GM18870 (cell line): Measurements from ENCODE around the gene PTGFRN.

ENCODE experiments used
- ATAC-seq: cut with Tn5 transposase; IDR thresholded peaks from one replicate; pipeline ENCODE4 v1.9.1; 2021; ENCODE audit warnings: moderate library complexity; ENCODE audit not compliant: unreplicated experiment

Gene PTGFRN

DNA sequence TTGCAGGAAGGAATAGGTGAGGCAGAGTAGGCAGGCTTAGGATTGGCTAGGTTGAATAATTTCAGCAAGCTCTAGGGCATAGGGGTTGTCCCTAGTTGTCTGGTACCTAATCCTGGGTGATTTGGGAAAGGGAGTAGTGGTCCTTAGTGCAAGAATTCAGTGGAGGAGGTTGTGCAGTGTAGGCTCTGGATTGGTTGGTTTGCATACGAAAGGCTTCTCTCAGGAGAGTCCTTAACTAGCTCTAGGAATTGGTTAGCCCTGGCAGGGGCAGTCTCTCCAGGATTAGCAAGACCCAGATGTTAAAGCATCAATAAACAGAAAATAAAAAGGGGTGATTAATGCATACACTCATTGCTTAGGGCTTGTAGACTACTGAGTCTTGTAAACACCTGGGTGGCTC, 82.2 kb downstream of the PTGFRN start:
- ATAC-seq = no peak

DNA sequence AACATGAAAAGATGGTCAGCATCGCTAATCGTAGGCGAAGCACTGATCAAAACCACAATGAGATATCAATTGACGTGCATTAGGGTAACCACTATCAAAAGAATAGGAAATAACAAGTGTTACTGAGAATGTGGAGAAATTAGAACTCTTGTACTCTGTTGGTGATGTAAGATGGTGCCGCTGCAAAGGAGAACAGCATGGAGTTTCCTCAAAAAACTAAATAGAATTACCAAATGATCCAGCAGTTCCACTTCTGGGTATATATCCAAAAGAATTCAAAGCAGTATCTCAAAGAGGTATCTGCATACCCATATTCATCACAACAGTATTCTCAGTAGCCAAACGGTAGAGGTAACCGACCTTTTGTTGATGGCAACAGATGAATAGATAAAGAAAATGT, 83.6 kb downstream of the PTGFRN start:
- no peak for ATAC-seq

DNA sequence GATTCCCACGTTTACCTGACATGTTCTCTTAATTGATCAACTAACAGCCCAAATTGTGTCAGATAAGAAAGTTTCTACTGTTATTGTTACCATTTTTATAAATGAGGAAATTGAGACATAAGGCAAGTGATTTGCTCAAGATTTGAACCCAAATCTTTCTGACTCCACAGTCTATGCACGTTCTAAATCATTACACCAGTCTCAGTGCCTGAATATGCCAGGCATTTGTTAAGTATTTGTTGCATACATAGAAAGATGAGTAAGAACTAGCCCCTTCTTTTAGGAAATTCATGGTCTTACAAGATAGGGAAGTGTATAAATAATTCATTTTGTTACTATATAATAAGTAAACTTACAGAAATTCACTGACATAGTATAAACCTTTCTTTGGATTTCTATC, 84.7 kb downstream of the PTGFRN start:
- no peak for ATAC-seq

DNA sequence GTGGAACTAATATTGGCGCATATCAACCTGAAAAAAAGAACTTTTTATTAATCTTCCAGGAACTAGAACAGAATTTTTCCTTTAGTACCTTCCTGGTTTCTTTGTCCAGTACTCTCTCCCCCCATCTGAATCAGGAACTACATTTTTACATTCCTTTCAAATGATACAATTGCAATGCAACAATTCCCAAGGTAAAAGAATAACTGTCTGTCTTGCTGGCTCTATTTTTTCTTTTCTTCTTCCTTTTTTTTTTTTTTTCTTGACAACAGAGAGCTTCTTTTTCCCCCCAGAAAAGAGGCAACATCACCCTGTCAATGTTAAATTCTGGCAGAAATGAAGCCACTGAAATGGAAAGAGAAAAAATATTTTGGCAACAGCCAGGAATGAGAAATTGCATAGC, 87.3 kb downstream of the PTGFRN start:
- no peak for ATAC-seq

DNA sequence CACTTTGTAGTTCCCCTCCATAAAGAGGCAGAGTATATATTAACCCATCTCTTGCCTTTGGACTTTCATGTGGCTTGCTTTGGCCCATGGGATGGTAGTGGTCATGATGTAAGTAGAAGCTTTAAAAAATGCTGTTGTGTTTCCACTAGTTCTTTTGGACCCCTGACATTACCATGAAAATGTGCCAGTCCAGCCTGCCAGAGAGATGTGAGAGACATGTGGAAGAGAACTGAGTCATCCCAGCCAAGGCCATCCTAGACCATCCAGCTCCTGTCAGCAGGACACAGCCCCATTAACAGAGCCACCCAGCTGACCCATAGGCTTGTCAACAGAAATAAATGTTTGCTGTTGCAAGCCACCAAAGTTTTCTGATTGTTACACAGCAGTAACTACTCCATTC, 87.9 kb downstream of the PTGFRN start:
- no peak for ATAC-seq

DNA sequence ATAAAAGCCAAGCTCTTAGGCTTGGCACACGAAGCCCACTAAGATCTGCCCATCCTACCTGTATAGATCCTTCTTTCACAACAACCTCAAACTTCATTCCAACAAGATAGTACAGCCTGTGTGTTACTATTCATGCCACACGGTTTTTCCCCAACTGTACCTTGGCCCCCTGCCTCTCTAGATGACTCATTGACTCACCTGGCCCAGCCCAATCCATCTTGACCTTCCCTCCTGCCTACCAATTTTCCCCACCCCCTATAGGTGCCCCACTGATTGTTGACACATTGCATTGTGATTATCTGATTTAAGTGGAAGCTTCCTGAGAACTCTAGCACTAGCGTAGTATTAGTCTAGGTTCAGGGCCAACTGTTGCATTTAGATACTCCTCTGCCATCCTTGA, 89.9 kb downstream of the PTGFRN start:
- no peak for ATAC-seq

DNA sequence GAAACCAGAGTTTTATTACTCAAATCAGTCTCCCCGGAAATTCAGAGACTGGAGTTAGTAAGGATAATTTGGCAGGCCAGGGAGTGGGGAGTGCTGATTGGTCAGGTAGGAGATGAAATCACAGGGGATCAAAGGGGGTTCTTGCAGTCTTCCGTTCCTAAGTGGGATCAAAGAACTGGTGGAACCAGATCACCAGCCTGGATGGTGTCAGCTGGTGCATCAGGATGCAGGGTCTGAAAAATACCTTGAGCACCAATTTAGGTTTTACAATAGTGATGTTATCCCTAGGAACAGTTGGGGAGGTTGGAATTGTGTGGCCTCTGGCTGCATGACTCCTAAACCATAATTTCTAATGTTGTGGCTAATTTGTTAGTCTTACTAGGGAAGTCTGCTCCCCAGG, 90.4 kb downstream of the PTGFRN start:
- ATAC-seq = no peak

DNA sequence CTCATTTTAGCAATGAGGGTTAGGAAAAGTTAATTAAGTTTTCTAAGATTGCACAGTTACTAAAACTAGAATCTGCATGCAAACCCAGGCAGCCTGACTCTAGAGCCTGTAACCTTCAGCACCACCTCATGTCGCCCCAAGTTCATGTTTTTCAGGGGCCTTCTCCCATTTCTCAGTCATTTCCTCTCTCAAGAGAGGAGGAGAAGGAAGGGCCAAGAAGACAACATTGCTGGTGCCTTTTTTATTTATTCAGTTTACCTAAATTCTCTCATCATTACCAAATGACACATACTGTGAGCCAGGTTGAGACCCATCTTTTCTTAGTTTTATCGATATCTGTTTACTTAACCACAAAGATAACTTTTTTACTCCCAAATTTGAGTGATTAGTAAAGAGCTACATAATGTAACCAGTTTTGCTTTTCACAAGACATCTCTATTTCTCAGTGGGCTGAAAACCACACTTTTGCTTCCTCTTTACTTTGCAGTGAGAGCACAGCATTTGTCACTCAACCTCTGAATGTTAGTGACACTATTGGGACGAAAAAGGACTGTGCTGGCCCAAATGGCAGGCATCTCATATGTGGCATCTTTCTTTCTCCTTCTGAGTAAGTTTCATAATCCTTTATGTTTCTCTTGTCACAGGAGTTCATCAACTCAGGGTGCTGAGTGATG, 91.7 kb downstream of the PTGFRN start, which contains the start of gene CD101:
Gene CD101, plus strand, starts transcription at position 507 of the 674 bp plus-strand sequence. Its CDS starts 58 bp downstream, at position 565.
- ATAC-seq = peak; percentile 93

DNA sequence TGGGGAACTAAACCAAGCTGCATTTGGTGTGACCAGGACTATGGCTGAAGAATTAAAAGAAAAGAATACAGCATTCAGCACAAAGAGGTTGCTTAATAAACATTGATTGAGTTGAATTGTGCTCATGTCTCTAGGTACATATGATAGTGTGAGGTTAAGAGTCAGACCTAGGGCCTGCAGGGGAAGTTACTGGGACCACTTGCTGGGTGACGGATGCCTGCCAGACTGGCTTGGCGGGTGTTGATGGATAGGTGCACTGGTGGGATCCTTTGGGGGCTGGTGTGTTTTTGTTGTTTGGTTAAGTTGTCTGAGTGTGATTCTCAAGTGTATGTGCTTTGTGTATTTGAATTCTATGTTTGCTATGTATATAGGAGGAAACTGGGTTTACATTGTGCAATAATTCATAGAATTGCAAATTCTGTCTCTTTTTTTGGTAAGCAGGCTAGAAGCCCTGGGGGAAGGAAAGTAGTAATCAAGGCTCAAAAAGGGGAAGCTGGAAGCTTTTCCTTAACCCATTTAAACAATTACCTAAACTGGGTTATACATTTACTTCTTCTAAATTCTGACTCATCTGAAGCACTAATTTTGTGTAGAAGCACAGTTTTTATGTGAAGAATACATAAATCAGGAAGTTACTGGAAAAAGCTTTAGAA, 93.6 kb downstream of the PTGFRN start:
- ATAC-seq = no peak

DNA sequence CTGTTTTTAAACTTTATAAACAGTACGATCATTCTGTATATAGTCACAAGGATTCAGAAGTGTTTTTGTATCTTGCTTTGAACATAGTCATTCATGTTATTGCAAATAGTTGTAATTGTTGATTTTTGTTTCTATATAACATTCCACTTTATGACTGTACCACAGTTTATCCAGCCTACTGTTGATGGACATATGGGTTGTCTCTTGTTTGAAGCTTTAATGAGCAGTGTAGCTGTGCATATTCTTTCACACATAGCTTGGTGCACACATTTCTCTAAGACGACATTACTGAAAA, 98.0 kb downstream of the PTGFRN start:
- no peak for ATAC-seq

DNA sequence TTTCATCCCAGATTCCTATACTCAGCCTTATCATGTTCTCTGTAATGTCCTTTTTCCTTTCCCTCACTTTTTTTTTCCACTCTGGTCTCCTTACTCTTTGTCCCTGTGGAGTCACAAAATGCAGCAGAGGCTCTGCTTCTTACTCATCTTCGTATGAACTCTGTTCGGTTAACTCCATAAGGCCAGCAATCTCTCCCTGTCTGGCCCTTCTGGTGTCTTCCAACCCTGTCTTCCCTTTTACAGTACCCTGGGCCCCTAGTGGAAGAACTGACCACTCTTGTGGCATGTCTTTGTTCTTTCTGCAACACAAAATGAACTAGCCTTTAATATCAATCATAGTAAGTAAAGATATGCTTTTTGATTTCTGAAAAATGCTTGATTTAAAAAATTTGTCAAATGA, 98.9 kb downstream of the PTGFRN start:
- no peak for ATAC-seq

DNA sequence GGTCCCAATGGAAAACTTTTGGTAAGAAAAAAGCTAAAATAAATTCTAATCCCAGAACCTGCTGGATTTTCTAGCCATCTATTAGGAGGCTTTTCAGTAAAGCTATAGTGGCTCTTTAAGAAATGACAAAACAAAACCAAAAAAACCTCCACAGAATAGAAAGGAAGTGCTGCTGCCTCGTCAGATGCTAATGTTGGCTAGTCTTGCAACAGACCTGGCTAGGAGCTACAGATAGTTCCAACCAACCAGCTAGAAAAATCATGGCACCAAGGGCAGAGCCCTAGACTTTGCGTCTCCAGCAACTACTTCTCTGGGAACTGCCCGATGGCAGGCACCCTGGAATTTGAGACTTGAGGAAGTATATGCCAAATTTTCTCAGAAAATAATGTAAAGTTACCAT, 99.4 kb downstream of the PTGFRN start:
- ATAC-seq = no peak

DNA sequence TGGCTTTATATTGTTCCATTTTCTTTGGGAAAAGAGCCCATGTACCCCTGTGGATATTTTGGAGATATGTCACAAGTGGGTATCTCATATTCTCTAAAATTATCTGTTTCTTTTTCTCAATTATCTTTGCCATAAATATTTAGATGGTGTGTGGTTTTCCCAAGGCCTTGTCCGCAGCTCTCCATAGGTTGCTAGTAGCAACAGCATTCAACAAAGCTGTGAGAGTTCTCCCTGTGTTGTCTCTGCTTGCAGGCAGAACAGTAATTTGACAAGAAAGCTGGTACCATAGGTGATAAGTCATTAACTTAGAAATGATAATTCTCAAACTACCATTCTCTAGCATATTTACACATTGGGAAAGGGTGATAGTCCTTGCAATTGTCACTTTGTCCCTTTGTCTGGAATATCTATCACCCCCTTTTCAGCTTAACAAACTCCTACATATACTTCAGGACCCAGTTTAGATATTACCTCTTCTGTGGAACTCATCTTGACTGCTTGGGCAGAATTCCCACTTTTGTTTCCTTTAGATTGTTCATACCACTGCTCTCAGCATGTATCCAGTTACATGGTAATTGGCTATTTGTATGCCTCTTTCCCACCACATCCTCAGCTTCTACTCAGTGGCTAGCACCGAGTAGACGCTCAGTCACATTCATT, 100.7 kb downstream of the PTGFRN start:
- no peak for ATAC-seq

DNA sequence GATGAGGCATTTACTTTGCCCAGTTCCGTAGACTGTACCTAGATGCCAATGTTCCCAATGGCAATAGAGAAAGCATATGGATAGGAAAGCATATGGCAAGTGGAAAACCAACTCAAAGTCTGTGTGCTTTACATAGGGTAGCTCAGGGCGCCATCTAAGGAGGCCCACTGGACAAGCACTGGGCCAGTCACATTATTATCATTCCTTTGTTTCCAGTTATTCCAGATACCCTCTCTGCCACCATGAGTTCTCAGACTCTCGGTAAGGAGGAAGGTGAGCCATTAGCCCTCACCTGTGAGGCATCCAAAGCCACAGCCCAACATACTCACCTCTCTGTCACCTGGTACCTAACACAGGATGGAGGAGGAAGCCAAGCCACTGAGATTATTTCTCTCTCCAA, 101.6 kb downstream of the PTGFRN start:
- ATAC-seq = no peak

DNA sequence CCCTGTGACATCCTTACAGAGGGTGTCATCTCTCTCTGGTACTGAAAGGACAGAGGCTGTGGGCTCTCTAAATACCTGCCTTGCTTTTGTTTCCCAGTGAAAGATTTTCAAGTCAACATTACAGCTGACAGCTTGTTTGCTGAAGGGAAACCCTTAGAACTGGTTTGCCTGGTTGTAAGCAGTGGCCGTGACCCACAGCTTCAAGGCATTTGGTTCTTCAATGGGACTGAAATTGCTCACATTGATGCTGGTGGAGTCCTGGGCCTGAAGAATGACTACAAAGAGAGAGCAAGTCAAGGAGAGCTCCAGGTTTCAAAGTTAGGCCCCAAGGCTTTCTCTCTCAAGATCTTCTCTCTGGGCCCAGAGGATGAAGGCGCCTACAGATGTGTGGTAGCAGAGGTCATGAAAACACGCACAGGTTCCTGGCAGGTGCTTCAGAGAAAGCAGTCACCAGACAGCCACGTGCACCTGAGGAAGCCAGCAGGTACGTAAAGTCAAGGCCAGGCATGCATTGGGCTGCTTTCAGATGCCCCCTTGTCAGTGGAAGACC, 103.7 kb downstream of the PTGFRN start:
- no peak for ATAC-seq

DNA sequence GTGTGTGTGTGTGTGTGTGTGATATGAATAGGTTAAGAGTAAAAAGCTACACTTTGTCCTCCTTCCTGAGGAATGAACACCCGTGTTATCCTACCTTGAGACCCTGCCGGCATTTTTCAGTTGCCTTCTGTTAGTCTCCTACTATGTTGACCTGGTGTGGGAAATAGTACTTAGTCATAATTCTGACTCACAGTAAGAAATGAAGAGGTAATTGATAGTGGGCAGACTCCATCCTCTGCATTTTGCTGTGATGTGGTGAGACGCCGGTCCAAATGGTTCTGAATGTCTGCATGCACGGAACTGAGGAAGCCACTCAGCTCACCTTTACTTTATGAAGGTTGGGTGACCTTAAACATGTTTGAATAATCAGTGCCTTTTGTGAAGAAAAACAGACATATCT, 104.5 kb downstream of the PTGFRN start:
- ATAC-seq = no peak

DNA sequence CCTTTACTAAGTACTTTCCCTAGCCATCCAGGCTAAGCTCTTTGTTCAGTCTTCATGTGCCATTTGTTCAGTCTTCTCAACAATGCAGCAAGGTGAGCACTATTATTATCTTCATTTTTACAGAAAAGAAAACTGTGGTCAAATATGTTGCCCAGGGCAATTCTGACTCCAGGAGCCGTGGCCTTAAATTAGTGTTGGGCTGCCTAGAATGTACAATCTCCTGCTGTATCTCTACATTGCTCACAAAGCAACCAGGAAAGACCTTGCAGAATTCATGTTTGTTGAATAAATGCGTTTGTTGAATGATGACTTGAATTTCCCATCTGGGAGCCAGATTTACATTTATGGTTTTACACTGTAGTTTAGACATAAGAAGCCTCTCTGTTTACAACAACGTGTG, 106.0 kb downstream of the PTGFRN start:
- ATAC-seq = no peak

DNA sequence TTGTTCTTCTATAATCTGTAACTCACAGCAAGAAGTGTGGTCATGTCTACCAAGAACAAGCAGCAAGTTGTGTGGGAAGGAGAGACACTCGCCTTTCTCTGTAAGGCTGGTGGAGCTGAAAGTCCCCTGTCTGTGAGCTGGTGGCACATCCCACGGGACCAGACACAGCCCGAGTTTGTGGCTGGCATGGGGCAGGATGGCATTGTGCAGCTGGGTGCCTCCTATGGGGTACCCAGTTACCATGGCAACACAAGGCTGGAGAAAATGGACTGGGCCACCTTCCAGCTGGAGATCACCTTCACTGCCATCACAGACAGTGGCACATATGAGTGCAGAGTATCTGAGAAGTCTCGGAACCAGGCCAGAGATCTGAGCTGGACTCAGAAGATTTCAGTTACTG, 107.3 kb downstream of the PTGFRN start:
- no peak for ATAC-seq

DNA sequence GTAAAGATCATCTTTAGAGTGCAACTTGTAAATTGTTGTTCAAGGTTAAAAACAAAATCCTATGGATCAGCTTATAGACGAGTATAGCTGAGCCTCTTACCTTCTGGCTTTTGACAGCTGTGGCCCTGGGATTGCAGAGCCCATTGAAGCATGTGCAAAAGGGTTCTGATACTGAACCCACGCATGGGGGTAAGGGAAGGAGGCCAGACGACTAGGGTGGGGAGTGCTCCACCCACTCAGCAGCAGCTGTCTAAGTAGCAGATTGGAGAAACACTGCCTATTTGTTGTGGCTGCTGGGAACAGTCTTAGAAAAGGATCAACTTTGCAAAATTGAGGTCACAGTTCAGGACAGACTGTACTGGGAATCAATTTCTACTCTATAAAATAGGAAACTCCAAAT, 107.9 kb downstream of the PTGFRN start:
- ATAC-seq = no peak

DNA sequence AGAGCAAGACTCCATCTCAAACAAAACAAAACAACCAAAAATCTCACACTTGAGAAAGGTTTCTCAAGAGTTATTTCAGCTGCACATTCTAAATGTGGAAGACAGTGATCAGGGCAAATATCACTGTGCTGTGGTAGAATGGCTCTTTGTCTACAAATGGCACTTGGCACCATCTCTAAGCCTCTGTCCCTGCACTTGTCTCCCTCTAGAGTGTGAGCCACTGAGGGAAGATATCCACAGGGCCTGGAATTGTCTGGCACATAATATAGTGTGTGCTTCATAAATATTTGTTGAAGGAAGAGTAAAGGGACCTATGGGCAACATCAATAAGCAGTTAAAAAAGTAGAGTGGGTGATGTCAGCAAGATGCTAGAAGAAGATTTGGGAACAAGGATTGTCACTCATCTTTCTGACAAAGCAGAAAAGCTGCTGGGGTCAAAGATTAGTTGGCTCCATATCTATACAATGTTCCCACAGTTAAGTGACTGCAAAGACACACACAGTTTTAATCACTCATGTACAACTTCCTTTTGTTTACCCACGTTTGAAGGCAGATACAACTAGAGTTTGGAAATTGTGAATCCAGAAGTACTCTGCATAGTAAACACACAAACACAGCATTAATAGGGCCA, 110.9 kb downstream of the PTGFRN start:
- ATAC-seq = no peak

DNA sequence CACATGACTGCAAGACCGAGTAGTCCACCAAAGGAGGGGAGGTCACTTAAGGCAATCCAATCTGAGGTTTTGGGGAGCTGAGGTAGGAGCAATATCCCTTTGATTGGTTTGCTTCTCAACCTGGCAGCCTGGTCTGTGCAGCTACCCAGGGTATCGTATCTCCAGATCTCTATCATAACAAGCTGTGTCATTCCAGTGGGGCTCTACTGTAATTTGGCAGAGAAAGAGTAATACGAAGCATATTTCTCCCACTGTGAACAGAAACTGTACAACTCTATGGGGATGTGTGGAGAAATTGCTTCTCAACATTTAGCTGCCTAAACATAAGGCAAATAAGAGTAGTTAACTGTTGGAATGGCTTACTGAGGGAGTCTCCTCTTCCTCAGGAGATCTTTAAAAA, 112.4 kb downstream of the PTGFRN start:
- no peak for ATAC-seq

DNA sequence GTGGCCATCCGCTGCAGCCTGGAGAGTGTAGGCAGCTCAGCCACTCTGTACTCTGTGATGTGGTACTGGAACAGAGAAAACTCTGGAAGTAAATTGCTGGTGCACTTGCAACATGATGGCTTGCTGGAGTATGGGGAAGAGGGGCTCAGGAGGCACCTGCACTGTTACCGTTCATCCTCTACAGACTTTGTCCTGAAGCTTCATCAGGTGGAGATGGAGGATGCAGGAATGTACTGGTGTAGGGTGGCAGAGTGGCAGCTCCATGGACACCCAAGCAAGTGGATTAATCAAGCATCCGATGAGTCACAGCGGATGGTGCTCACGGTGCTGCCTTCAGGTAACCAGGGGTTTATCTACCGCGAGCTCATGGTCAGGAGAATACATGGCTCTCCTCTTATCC, 115.9 kb downstream of the PTGFRN start:
- ATAC-seq = no peak
